ENCODE data around the gene APBA1. TPM values are rescaled to one million over a fixed set of nuclear protein-coding genes. Genes with fewer than 3 reads are reported as not detected.

APBA1 gene
- total and polyA plus RNA-seq, 11 donors: 0.61 to 6.2 (median 2.2) TPM

DNA sequence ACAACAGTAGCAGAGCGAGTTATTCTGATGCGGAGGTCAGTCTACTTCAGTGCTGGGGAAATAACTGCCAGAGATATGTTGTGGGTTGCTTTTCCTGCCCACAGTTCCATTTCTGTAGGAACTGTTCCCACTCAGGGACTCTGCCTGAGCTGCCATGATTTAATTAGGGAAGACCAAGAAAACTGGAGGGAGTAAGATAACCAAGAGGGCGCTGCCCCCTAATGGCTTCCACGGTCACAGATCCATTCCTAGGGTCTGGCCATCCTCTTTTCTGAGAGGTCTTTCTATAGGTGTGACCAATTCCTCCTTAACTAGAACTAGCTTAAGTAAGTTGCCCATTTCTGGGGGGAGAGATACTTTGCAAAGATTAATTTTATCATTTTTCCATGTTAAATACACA lies 125.9 kb downstream of the APBA1 start:
- H3K27ac ChIP-seq: no peak overlapping the region
- no peak overlapping the region for H3K4me3 ChIP-seq
- H3K27me3 ChIP-seq: no peaks in the 10 kb centered on the region
- H3K4me1 ChIP-seq: peaks cover 0 to 16% (median 5%) of the 10 kb centered on the region in 12 donors
- intact Hi-C loops (cut with DNase I): loop anchor here in 7 of 10 donors (2.0 to 10.0 kb wide), 4 partner anchors 123 to 331 kb away; no protein-coding TSS in a partner anchor
- H3K9me3 ChIP-seq: no peaks in the 10 kb centered on the region
- DNase-seq: no peak
- no peak for TF ChIP-seq POLR2A (IDR thresholded peaks at IDR 0.05)
- TF ChIP-seq, protein P1, sequence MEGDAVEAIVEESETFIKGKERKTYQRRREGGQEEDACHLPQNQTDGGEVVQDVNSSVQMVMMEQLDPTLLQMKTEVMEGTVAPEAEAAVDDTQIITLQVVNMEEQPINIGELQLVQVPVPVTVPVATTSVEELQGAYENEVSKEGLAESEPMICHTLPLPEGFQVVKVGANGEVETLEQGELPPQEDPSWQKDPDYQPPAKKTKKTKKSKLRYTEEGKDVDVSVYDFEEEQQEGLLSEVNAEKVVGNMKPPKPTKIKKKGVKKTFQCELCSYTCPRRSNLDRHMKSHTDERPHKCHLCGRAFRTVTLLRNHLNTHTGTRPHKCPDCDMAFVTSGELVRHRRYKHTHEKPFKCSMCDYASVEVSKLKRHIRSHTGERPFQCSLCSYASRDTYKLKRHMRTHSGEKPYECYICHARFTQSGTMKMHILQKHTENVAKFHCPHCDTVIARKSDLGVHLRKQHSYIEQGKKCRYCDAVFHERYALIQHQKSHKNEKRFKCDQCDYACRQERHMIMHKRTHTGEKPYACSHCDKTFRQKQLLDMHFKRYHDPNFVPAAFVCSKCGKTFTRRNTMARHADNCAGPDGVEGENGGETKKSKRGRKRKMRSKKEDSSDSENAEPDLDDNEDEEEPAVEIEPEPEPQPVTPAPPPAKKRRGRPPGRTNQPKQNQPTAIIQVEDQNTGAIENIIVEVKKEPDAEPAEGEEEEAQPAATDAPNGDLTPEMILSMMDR (IDR thresholded peaks at IDR 0.05): peak in 9 of 12 donors; percentile 5 to 43 (median 28)
- ATAC-seq: peak in 1 of 4 donors; percentile 42
- 70 to 79% (median 75%) methylated on average over 4 of the region's 4 CpGs for WGBS, 4 donors
- no peaks in the 10 kb centered on the region for H3K36me3 ChIP-seq

DNA sequence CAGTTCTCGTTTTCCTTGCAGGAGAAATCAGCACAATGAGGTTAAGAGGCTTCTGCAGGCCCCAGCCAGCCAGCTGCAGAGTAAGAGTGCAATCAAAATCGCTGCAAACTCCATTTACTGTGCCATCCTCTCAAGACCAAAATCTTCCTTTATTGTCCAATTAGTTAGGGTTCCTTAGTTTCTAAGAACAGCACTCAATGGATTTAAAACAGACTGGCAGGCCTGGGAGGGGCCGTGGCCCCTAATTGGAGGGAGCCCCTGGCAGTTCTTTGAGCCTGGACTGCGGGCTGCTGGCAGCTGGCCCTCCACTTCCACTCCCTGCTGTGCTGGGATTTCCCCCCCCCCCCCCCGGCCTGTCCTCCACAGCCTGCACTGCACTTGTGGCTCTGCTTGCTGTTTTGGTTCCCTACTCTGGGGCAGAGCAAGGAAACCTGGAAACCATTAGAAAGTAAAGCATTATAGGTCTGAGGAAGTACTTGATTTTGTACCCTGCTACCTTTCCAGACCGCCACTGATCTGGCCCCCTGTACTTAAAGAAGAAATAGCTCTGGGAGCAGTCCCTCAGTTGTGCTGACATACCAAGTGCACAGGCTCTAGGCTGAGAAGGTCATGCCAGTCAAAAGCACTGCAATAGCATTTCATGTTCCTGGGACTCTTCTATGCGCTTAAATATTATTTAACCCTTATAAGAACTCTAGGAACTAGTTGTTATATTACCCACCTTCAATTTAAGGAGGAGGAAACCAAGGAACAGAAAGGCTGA lies 129.0 kb downstream of the APBA1 start:
- Histone ChIP-seq H3K4me1 (peaks cover 0 to 13% (median 5%) of the 10 kb centered on the region in 12 donors), H3K4me3 (no peak overlapping the region), H3K36me3 (no peaks in the 10 kb centered on the region), H3K9me3 (no peaks in the 10 kb centered on the region), H3K27ac (peak overlapping the region in 3 of 12 donors; percentile 11 to 60 (median 48)), H3K27me3 (no peaks in the 10 kb centered on the region)
- DNase-seq (peak in 4 of 5 donors; percentile 13 to 60 (median 31)), ATAC-seq (peak; percentile 66 to 92 (median 86))
- 22 to 27% (median 25%) methylated on average over 6 to 7 of the region's 7 CpGs for WGBS, 4 donors
- TF ChIP-seq, protein P1 (IDR thresholded peaks at IDR 0.05): no peak
- TF ChIP-seq POLR2A (IDR thresholded peaks at IDR 0.05): no peak
- intact Hi-C loops (cut with DNase I): loop anchor here in 2 of 10 donors (10.0 kb wide), 1 partner anchor 332 kb away; no protein-coding TSS in a partner anchor

DNA sequence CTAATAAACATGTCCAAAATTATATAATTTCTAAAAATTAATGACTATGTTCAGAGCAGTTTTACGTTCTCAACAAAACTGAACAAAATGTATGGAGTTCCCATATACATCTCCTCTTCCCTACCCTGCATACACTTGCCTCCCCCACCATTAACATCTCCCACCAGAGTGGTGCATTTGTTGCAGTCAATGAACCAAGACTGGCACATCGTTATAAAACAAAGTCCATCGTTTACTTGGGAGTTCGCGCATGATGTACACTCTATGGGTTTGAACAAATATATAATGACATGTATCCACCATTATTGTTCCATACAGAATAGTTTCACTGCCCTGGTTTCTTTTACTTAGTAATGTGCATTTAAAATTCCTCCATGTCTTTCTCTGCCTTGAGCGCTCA lies 130.1 kb downstream of the APBA1 start:
- intact Hi-C loops (cut with DNase I): loop anchor here in 2 of 10 donors (10.0 kb wide), 1 partner anchor 333 kb away; no protein-coding TSS in a partner anchor
- H3K27ac ChIP-seq: no peak overlapping the region
- 92 to 97% (median 96%) methylated on average over 6 of the region's 6 CpGs for WGBS, 4 donors
- no peaks in the 10 kb centered on the region for H3K36me3 ChIP-seq
- DNase-seq (no peak), ATAC-seq (no peak)
- H3K9me3 ChIP-seq: no peaks in the 10 kb centered on the region
- peaks cover 0 to 13% (median 5%) of the 10 kb centered on the region in 12 donors for H3K4me1 ChIP-seq
- H3K27me3 ChIP-seq: no peaks in the 10 kb centered on the region
- H3K4me3 ChIP-seq: no peak overlapping the region
- TF ChIP-seq POLR2A (IDR thresholded peaks at IDR 0.05): no peak
- TF ChIP-seq, protein P1 (IDR thresholded peaks at IDR 0.05): no peak

DNA sequence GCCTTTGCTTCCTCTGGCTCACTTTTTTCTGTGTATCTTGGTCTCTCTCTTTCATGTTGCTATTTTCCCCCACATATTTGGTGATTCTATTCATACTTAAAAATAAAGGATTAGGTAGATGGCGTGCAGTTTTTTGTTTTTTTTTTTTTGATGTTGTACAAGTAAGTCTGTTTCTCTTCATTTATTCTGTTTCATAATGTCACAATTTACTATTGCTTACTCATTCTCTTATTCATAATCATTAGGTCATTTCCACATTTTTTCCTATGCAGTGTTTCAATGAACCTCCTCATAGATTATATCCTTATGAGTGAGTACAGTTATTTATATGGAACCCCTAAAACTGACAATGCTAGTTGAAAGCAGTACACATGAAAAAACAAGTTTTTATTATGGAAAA lies 136.3 kb downstream of the APBA1 start:
- Histone ChIP-seq H3K36me3 (no peaks in the 10 kb centered on the region), H3K27ac (no peak overlapping the region), H3K9me3 (no peaks in the 10 kb centered on the region), H3K4me1 (no peaks in the 10 kb centered on the region), H3K4me3 (no peak overlapping the region), H3K27me3 (no peaks in the 10 kb centered on the region)
- DNase-seq (no peak), ATAC-seq (no peak)
- WGBS, 4 donors: 93 to 96% (median 95%) methylated on average over 1 of the region's 1 CpG
- TF ChIP-seq, protein P1 (IDR thresholded peaks at IDR 0.05): no peak
- TF ChIP-seq POLR2A (IDR thresholded peaks at IDR 0.05): no peak
- intact Hi-C loops (cut with DNase I): no loop called here

Data from heart left ventricle (tissue), 16 donors.